Stimulated activated CD4-positive, alpha-beta T cell treated with anti-CD3 and anti-CD28 coated beads, Interleukin-15, amount 100 ng/mL, for 48 hours (primary cell): ENCODE results near the gene LNPK.
"Not testable (repeated sequence)": the region's sequence is repeated elsewhere in the genome, so short reads cannot be mapped to it uniquely, and the experiment has no call there.

Experiments
- DNase-seq, 2 donors: peaks; one replicate each; pipeline ENCODE4 v3.0.0-alpha.2; 2020; ENCODE audit warnings: low read depth in 2 of 2

Gene LNPK

DNA sequence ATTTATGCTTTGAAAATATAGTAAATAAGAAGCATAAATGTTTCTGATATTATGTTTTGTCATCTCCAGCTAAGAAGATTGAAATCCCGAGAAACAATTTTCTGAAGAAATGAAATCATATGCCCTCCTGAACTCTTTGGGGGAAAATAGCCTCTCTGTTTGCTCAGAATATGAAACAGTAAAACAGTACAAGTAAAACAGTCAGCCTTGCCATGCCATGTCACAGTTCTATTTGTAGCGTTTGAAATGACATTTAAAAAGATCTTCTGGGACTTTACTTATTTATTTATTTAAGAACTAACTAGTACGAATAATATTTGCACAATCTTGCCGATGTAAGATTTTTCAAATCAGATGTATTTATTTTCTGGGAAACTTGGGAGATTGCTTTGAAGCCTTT is 98.0 kb downstream of the LNPK start:
- no peak for DNase-seq

- no peak for DNase-seq
These were observed 98.6 kb downstream of the LNPK start for GRCh38 chr2:175903384-175903936.

DNA sequence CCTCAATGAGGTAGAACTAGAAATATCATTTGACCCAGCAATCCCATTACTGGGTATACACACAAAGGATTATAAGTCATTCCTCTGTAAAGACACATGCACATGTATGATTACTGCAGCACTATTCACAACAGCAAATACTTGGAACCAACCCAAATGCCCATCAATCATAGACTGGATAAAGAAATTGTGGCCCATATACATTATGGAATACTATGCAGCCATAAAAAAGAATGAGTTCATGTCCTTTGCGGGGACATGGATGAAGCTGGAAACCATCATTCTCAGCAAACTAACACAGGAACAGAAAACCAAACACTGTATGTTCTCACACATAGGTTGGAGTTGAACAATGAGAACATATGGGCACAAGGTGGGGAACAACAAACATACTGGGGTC is 106.1 kb downstream of the LNPK start:
- DNase-seq, result not testable (repeated sequence)

DNA sequence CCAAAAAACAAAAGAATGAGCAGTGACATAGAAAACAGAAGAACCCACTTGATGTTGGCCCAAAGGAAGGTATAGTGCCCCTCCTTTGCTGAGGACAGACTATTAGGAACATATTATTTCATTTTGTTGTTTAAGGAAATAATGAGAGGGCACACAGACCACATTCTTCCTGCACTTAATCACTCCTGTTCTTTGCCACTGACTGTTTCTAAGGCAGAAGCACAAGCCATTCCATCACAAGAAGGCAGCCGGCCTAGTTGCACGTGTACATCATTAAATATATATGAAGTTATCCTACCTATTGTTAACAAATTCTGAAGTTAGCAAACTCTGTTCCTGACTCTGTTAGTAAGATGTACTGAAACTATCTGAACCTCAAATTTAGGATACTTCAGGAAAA is 110.0 kb downstream of the LNPK start:
- no peak for DNase-seq

GRCh38 chr2:175890636-175891242 is 111.3 kb downstream of the LNPK start:
- no peak for DNase-seq

DNA sequence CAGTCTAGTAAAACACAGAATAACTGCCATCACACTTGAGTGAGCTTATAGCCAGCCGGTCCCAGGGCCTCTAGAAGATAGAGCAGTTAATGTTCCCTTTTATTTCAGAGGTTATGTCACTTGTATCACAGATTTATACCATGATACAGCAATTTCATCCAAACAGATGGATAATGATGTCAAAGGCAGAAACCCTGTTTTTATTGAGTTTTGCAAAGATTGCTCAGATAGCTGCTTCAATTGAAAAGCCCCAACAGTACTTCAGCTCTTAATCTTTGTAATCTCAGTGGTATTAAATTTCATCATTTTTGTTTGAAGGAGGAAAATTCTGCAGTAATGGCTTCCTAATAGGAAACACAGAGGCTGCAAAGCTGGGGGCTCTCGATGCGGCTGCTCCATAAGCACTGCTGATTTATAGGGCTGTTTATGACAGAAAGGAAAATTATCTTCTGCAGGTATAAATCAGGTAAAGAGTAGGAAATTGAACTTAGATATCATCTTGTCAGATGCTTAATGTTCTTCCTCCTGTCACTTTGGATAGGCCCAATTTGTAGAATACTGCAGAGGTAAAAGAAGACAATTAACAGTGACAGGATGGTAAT is 112.3 kb downstream of the LNPK start:
- no peak for DNase-seq

DNA sequence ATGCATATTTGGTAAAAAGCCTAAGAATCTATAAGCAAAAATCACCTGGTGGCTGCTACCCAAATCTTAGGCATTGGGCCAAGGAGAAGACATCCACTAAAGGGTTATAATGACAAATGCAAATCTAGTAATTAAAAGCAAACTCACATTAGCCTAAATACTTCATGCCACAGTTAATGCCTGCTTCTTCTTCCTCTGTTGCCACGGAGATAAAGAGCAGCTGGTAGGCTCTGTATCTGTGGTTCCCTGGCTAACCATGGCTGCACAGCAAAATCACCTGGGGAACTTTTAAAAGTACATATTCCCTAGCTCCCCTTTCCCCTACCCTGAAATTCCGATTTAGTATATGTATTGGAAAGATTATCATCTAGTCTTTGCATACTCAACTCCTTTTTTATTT is 114.3 kb downstream of the LNPK start:
- no peak for DNase-seq

GRCh38 chr2:175884697-175885393 is 117.2 kb downstream of the LNPK start:
- DNase-seq, result no peak

GRCh38 chr2:175883586-175884194 is 118.4 kb downstream of the LNPK start:
- no peak for DNase-seq

- DNase-seq, result no peak
These were observed 122.4 kb downstream of the LNPK start for GRCh38 chr2:175879679-175880078.

- no peak for DNase-seq
These were observed 124.1 kb downstream of the LNPK start for GRCh38 chr2:175877845-175878544.

- DNase-seq, result no peak
These were observed 127.8 kb downstream of the LNPK start for GRCh38 chr2:175874291-175874690.
